ENCODE results near the gene DDX51. TPM values are rescaled to one million over a fixed set of nuclear protein-coding genes. Genes with fewer than 3 reads are reported as not detected.

DDX51 gene
- total RNA-seq, 2 donors from 2014 or later = 16.1 to 27.4 TPM

GRCh38 chr12:132127041-132127440 lies 17.1 kb downstream of the DDX51 start:
- Histone ChIP-seq H3K27me3 (no peaks in the 10 kb centered on the region), H3K4me1 (no peaks in the 10 kb centered on the region), H3K4me3 (no peak overlapping the region), H3K27ac (no peak overlapping the region), H3K36me3 (replicated peaks in 1 of 2; ENCODE audit: insufficient read depth in 1 of 2, low read depth in 2 of 2) (peaks cover 0 to 11% of the 10 kb centered on the region in 2 donors), H3K9me3 (no peaks in the 10 kb centered on the region)
- intact Hi-C loops (cut with DNase I) = no loop called here
- ATAC-seq (no peak), DNase-seq (no peak)
- no peak for TF ChIP-seq CTCF (IDR thresholded peaks at IDR 0.05)
- no peak for TF ChIP-seq POLR2A (IDR thresholded peaks at IDR 0.05)
- 95 to 100% methylated on average over 8 of the region's 8 CpGs for whole genome bisulfite sequencing, 2 donors

GRCh38 chr12:132125736-132126135 lies 18.4 kb downstream of the DDX51 start:
- no peak for DNase-seq
- TF ChIP-seq POLR2A (IDR thresholded peaks at IDR 0.05) (no peak), CTCF (IDR thresholded peaks at IDR 0.05) (no peak)
- H3K4me1 ChIP-seq = no peaks in the 10 kb centered on the region
- H3K27me3 ChIP-seq = no peaks in the 10 kb centered on the region
- no peak overlapping the region for H3K27ac ChIP-seq
- intact Hi-C loops (cut with DNase I) = no loop called here
- H3K36me3 ChIP-seq (replicated peaks in 1 of 2; ENCODE audit: insufficient read depth in 1 of 2, low read depth in 2 of 2) = peaks cover 0 to 16% of the 10 kb centered on the region in 2 donors
- WGBS, 2 donors = 93 to 100% methylated on average over 8 to 12 of the region's 12 CpGs
- ATAC-seq = no peak
- H3K9me3 ChIP-seq = no peaks in the 10 kb centered on the region
- H3K4me3 ChIP-seq = no peak overlapping the region

GRCh38 chr12:132124766-132125425 lies 19.2 kb downstream of the DDX51 start:
- intact Hi-C loops (cut with DNase I) = no loop called here
- no peaks in the 10 kb centered on the region for H3K9me3 ChIP-seq
- H3K4me1 ChIP-seq = no peaks in the 10 kb centered on the region
- no peaks in the 10 kb centered on the region for H3K27me3 ChIP-seq
- H3K36me3 ChIP-seq (replicated peaks in 1 of 2; ENCODE audit: insufficient read depth in 1 of 2, low read depth in 2 of 2) = peaks cover 0 to 18% of the 10 kb centered on the region in 2 donors
- no peak for DNase-seq
- no peak overlapping the region for H3K27ac ChIP-seq
- TF ChIP-seq POLR2A (IDR thresholded peaks at IDR 0.05) (no peak), CTCF (IDR thresholded peaks at IDR 0.05) (no peak)
- no peak for ATAC-seq
- 90 to 96% methylated on average over 19 of the region's 19 CpGs for WGBS, 2 donors
- no peak overlapping the region for H3K4me3 ChIP-seq

- no peaks in the 10 kb centered on the region for H3K9me3 ChIP-seq
- H3K4me3 ChIP-seq = no peak overlapping the region
- H3K36me3 ChIP-seq (replicated peaks in 1 of 2; ENCODE audit: insufficient read depth in 1 of 2, low read depth in 2 of 2) = peaks cover 0 to 18% of the 10 kb centered on the region in 2 donors
- no peak overlapping the region for H3K27ac ChIP-seq
- H3K27me3 ChIP-seq = no peaks in the 10 kb centered on the region
- no peaks in the 10 kb centered on the region for H3K4me1 ChIP-seq
- ATAC-seq (no peak), DNase-seq (no peak)
- intact Hi-C loops (cut with DNase I) = no loop called here
- WGBS, 2 donors = 90 to 96% methylated on average over 12 of the region's 12 CpGs
- TF ChIP-seq CTCF (IDR thresholded peaks at IDR 0.05) (no peak), POLR2A (IDR thresholded peaks at IDR 0.05) (no peak)
Observed at GRCh38 chr12:132123970-132124765, 20.0 kb downstream of the DDX51 start.
